ENCODE results near the gene FARP1.

Gene FARP1

GRCh38 chr13:98233127-98233526 is 90.2 kb downstream of the FARP1 start:
- peak; percentile 69 for DNase-seq

GRCh38 chr13:98234348-98234747 is 91.5 kb downstream of the FARP1 start:
- DNase-seq: no peak

GRCh38 chr13:98236197-98236596 is 93.3 kb downstream of the FARP1 start:
- DNase-seq: no peak

GRCh38 chr13:98237331-98237730 is 94.4 kb downstream of the FARP1 start:
- no peak for DNase-seq

- DNase-seq: no peak
Observed at GRCh38 chr13:98239162-98240076, 96.5 kb downstream of the FARP1 start.

- no peak for DNase-seq
Observed at GRCh38 chr13:98240135-98240534, 97.2 kb downstream of the FARP1 start.

GRCh38 chr13:98240974-98241373 is 98.1 kb downstream of the FARP1 start:
- DNase-seq: no peak

- DNase-seq: no peak
Observed at GRCh38 chr13:98241976-98242375, 99.1 kb downstream of the FARP1 start.

- DNase-seq: no peak
Observed at GRCh38 chr13:98242403-98242802, 99.5 kb downstream of the FARP1 start.

GRCh38 chr13:98243929-98244272 is 101.0 kb downstream of the FARP1 start:
- no peak for DNase-seq

- DNase-seq: no peak
Observed at GRCh38 chr13:98246538-98247172, 103.8 kb downstream of the FARP1 start.

- DNase-seq: no peak
Observed at GRCh38 chr13:98251708-98252107, 108.8 kb downstream of the FARP1 start.

- peak; percentile 83 for DNase-seq
Observed at GRCh38 chr13:98252931-98253470, 110.1 kb downstream of the FARP1 start.

GRCh38 chr13:98253526-98253925 is 110.6 kb downstream of the FARP1 start:
- DNase-seq: no peak

- DNase-seq: no peak
Observed at GRCh38 chr13:98254513-98254912, 111.6 kb downstream of the FARP1 start.

GRCh38 chr13:98258226-98258625 is 115.3 kb downstream of the FARP1 start:
- no peak for DNase-seq

GRCh38 chr13:98260357-98261164 is 117.7 kb downstream of the FARP1 start:
- DNase-seq: no peak

- DNase-seq: no peak
Observed at GRCh38 chr13:98261165-98261702, 118.3 kb downstream of the FARP1 start.

- DNase-seq: no peak
Observed at GRCh38 chr13:98262292-98262691, 119.4 kb downstream of the FARP1 start.

GRCh38 chr13:98263841-98264240 is 120.9 kb downstream of the FARP1 start:
- DNase-seq: no peak

- DNase-seq: no peak
Observed at GRCh38 chr13:98264877-98265276, 122.0 kb downstream of the FARP1 start.

- peak; percentile 47 for DNase-seq
Observed at GRCh38 chr13:98265692-98266551, 123.0 kb downstream of the FARP1 start.
